Measurements from ENCODE around the gene SOX21. TPM values are rescaled to one million over a fixed set of nuclear protein-coding genes. Genes with fewer than 3 reads are reported as not detected.
A peak's percentile ranks its signal among the peaks of the same experiment; 100 is the strongest.

SOX21 gene
- total and polyA plus RNA-seq, 2 of the 8 experiments (the other 6 are each of a cell fraction or from before 2014, with no cell fraction given), result 3.9 TPM

DNA sequence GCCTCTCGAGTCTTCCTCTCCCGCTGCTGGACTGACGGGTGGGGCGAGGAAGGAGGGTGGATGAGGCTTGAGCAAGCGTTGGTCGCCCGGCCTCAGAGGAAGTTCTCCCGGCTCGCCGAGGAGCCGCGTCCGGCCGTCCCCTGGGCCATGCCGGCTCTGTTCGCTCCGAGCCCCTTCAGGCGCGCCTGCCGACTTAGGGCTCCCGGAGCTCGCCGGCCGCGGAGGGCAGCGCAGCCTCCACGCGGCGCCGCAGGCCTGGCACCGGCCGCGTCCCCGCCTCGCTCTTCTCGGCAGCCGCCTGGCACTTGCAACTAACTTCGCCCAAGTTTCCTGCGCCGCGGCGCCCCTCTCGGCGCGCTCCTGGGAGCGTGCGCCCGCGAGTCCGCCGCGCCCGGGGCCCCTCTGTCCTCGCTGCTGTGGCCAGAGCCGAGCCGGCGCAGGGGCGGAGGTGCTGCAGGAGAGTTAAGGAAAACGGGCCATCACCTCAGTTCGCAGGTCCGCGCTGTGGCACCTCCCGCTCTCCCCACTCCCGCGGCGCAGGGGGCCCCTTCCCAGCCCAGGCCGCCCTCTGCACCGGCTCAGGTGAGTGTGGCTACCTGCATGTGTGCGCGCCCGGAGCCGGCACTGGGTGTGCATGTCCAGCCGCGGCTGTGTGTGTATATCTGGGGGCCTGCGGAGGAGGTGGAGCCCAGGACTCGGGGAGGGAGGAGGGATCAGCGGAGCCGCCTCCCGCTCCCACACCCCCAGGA, 641 bp upstream of the SOX21 start (continued):
- TF ChIP-seq JUN (IDR thresholded peaks at IDR 0.05; ENCODE audit: low read depth, low read length), result no peak
- TF ChIP-seq TBP (IDR thresholded peaks at IDR 0.05; ENCODE audit: low read depth, low read length), result peak; percentile 50; the same call in 1 of the 2 replicates
